ENCODE data around the gene ZNHIT6.

The ZNHIT6 gene

GRCh38 chr1:85605484-85606413, 102.5 kb downstream of the ZNHIT6 start:
- intact Hi-C loops (cut with micrococcal nuclease): no loop called here
- Mint-ChIP-seq H3K4me1 (ENCODE audit: low read depth) (no peaks in the 10 kb centered on the region), H3K36me3 (ENCODE audit: low read depth) (no peaks in the 10 kb centered on the region)

GRCh38 chr1:85604298-85604997, 103.8 kb downstream of the ZNHIT6 start:
- H3K4me3 Mint-ChIP-seq: no peak overlapping the region
- H3K36me3 Mint-ChIP-seq (ENCODE audit: low read depth): no peaks in the 10 kb centered on the region
- H3K4me1 Mint-ChIP-seq (ENCODE audit: low read depth): no peaks in the 10 kb centered on the region
- H3K9me3 Mint-ChIP-seq: no peaks in the 10 kb centered on the region
- intact Hi-C loops (cut with micrococcal nuclease): no loop called here
- H3K27ac Mint-ChIP-seq: no peak overlapping the region
- no peaks in the 10 kb centered on the region for H3K27me3 Mint-ChIP-seq

More at GRCh38 chr1:85605484-85606413, 102.5 kb downstream of the ZNHIT6 start:
- H3K9me3 Mint-ChIP-seq: no peaks in the 10 kb centered on the region
- no peaks in the 10 kb centered on the region for H3K27me3 Mint-ChIP-seq
- H3K27ac Mint-ChIP-seq: no peak overlapping the region
- no peak overlapping the region for H3K4me3 Mint-ChIP-seq

GRCh38 chr1:85603086-85603880, 105.0 kb downstream of the ZNHIT6 start:
- no peaks in the 10 kb centered on the region for H3K36me3 Mint-ChIP-seq (ENCODE audit: low read depth)
- no peaks in the 10 kb centered on the region for H3K9me3 Mint-ChIP-seq
- H3K4me1 Mint-ChIP-seq (ENCODE audit: low read depth): no peaks in the 10 kb centered on the region
- H3K4me3 Mint-ChIP-seq: no peak overlapping the region
- no peak overlapping the region for H3K27ac Mint-ChIP-seq
- intact Hi-C loops (cut with micrococcal nuclease): no loop called here
- H3K27me3 Mint-ChIP-seq: no peaks in the 10 kb centered on the region

- H3K27me3 Mint-ChIP-seq: no peaks in the 10 kb centered on the region
- H3K9me3 Mint-ChIP-seq: no peaks in the 10 kb centered on the region
- H3K36me3 Mint-ChIP-seq (ENCODE audit: low read depth): no peaks in the 10 kb centered on the region
- H3K4me1 Mint-ChIP-seq (ENCODE audit: low read depth): no peaks in the 10 kb centered on the region
- H3K27ac Mint-ChIP-seq: no peak overlapping the region
- no peak overlapping the region for H3K4me3 Mint-ChIP-seq
- intact Hi-C loops (cut with micrococcal nuclease): no loop called here
Observed at GRCh38 chr1:85602571-85602970, 105.7 kb downstream of the ZNHIT6 start.

GRCh38 chr1:85601901-85602300, 106.3 kb downstream of the ZNHIT6 start:
- no peaks in the 10 kb centered on the region for H3K4me1 Mint-ChIP-seq (ENCODE audit: low read depth)
- intact Hi-C loops (cut with micrococcal nuclease): no loop called here
- H3K4me3 Mint-ChIP-seq: no peak overlapping the region
- no peaks in the 10 kb centered on the region for H3K36me3 Mint-ChIP-seq (ENCODE audit: low read depth)
- H3K9me3 Mint-ChIP-seq: no peaks in the 10 kb centered on the region
- no peaks in the 10 kb centered on the region for H3K27me3 Mint-ChIP-seq
- H3K27ac Mint-ChIP-seq: no peak overlapping the region

- Mint-ChIP-seq H3K9me3 (no peaks in the 10 kb centered on the region), H3K4me1 (ENCODE audit: low read depth) (no peaks in the 10 kb centered on the region), H3K36me3 (ENCODE audit: low read depth) (no peaks in the 10 kb centered on the region), H3K27me3 (no peaks in the 10 kb centered on the region), H3K4me3 (no peak overlapping the region), H3K27ac (no peak overlapping the region)
- intact Hi-C loops (cut with micrococcal nuclease): no loop called here
Observed at GRCh38 chr1:85599681-85600080, 108.6 kb downstream of the ZNHIT6 start.

All from dendritic cell treated with granulocyte-macrophage colony-stimulating factor and Interleukin-4, amounts not matched to agents 40 ng/mL and 50 ng/mL, for 4 days (primary cell).